Activated naive CD8-positive, alpha-beta T cell (primary cell): Measurements from ENCODE around the gene SUDS3.
"Not testable (repeated sequence)": the region's sequence is repeated elsewhere in the genome, so short reads cannot be mapped to it uniquely, and the experiment has no call there.

Source experiments
- H3K27ac Mint-ChIP-seq: one replicate; pipeline ENCODE4 v1.8.0; 2021; ENCODE audit warnings: mixed read lengths
- H3K27me3 Mint-ChIP-seq: one replicate; pipeline ENCODE4 v1.8.0; 2021; ENCODE audit warnings: mixed read lengths
- H3K36me3 Mint-ChIP-seq: one replicate; pipeline ENCODE4 v1.8.0; 2021; ENCODE audit warnings: mixed read lengths
- H3K4me1 Mint-ChIP-seq: one replicate; pipeline ENCODE4 v1.8.0; 2021; ENCODE audit warnings: low read depth, mixed read lengths
- H3K4me3 Mint-ChIP-seq: one replicate; pipeline ENCODE4 v1.8.0; 2021; ENCODE audit warnings: mild to moderate bottlenecking, mixed read lengths
- H3K9me3 Mint-ChIP-seq: one replicate; pipeline ENCODE4 v1.8.0; 2021; ENCODE audit warnings: low read depth, mixed read lengths

Gene SUDS3

DNA sequence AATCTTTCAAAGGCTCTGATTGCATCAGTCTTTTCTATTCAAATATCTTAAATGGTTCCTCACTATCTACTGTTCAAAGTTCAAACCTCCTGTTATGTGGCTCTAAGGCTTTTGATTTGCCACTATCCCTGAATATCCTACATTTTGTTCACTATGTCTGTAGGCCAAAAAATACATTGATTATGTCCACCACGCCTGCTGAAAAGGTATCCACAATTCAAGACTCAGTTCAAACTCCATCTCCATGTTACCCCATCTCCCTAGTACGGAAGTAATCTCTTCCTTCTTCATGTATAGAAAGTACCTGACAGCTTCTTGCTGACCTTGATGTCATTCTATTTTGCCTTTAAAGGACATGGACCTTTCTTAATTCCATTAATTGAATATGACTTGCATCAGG lies 28.4 kb upstream of the SUDS3 start:
- Mint-ChIP-seq H3K27ac (peak overlapping the region; percentile 70), H3K4me3 (no peak overlapping the region), H3K9me3 (no peaks in the 10 kb centered on the region), H3K4me1 (peaks cover 46% of the 10 kb centered on the region), H3K36me3 (peaks cover 5% of the 10 kb centered on the region), H3K27me3 (no peaks in the 10 kb centered on the region)

DNA sequence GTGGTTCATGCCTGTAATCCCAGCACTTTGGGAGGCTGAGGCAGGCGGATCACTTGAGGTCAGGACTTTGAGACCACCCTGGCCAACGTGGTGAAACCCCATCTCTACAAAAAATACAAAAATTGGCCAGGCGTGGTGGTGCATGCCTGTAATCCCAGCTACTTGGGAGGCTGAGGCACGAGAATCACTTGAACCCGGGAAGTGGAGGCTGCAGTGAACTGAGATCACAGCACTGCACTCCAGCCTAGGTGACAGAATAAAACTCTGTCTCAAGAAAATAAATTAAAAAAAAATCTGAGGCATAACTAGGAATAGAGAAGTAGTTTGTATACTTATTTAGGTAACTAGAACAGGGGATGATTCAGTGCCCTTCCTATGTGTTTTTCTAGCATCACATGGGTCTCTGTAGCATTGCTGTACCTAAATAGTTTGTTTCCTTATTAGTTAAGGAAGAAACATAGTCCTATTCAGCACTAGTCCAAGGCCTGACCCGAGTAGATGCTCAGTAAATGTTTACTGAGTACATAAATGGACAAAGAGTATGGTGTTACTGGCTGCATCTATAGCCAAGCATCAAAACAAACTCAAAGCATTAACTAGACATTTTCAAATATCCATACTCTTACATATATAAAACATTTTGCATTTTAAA lies 25.3 kb upstream of the SUDS3 start:
- peaks cover 59% of the 10 kb centered on the region for H3K4me1 Mint-ChIP-seq
- H3K4me3 Mint-ChIP-seq: no peak overlapping the region
- H3K9me3 Mint-ChIP-seq: no peaks in the 10 kb centered on the region
- H3K36me3 Mint-ChIP-seq: peaks cover 23% of the 10 kb centered on the region
- H3K27me3 Mint-ChIP-seq: no peaks in the 10 kb centered on the region
- H3K27ac Mint-ChIP-seq: no peak overlapping the region

DNA sequence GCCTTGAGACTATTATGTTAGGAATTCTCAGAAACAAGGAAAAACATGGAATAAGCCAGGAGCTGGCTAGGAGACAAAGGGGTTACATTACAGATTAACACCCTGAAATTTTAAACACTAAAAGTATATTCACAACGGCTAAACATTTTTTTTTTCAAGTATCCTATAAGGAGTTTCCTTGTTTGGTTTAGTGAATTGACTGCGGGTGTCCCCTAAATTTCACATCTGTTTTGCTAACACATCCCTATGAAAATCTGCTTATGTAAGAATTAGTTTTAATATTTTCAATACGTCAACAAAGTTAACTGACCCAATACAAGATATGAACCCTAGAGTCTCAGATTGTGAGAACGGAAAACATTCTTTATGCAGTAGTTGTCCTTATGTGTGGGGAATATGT lies 22.6 kb upstream of the SUDS3 start:
- H3K27me3 Mint-ChIP-seq: no peaks in the 10 kb centered on the region
- H3K4me3 Mint-ChIP-seq: no peak overlapping the region
- H3K4me1 Mint-ChIP-seq: peaks cover 57% of the 10 kb centered on the region
- no peak overlapping the region for H3K27ac Mint-ChIP-seq
- no peaks in the 10 kb centered on the region for H3K9me3 Mint-ChIP-seq
- H3K36me3 Mint-ChIP-seq: peaks cover 23% of the 10 kb centered on the region

DNA sequence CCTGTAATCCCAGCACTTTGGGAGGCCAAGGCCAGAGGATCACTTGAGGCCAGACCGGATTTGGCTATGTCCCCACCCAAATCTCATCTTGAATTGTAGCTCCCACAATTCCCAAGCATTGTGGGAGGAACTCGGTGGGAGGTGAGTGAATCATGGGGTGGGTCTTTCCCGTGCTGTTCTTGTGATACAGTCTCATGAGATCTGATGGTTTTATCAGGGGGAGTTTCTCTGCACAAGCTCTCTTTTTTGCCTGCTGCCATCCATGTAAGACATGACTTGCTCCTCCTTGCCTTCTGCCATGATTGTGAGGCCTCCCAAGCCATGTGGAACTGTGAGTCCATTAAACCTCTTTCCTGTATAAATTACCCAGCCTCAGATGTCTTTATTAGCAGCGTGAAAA lies 21.9 kb upstream of the SUDS3 start:
- Mint-ChIP-seq H3K4me1 (peaks cover 59% of the 10 kb centered on the region), H3K27ac (peak overlapping the region; percentile 75), H3K36me3 (peaks cover 21% of the 10 kb centered on the region)
- not testable (repeated sequence) for H3K9me3 Mint-ChIP-seq, H3K4me3 Mint-ChIP-seq, H3K27me3 Mint-ChIP-seq

DNA sequence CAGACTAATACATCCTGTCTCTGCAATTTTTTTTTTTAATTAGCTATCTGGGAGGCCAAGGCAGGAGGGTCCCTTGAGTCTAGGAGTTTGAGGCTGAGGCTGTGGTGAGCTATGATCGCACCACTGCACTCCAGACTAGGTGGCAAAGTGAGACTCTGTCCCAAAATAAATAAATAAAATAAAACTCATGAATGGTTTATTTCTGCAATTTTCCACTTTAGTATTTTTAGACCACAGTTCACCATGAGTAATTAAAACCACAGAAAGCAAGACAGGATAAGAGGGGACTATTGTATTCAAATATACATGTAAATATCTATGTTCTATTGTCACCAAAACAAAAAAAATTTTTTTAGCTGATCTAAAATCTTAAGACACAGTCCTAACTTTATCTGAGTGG lies 21.5 kb upstream of the SUDS3 start:
- H3K27me3 Mint-ChIP-seq: no peaks in the 10 kb centered on the region

DNA sequence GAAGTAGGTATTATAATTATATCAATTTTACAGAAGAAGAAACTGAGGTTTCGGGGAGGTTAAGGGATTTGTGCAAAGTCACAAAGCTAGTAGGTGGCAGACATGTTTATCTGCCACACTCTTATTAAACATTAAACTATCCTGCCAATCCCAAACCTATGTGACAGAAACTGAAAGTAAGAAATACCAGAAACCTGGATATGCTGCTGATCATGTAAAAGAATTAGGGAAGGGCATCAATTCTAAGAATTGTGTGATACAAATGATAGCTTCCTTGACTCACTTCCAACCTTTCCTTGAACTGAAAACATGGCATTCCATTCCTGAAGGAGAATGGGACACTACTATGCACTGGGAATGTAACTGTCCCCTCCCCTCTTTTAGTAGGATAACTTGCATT lies 20.5 kb upstream of the SUDS3 start:
- H3K36me3 Mint-ChIP-seq: peaks cover 19% of the 10 kb centered on the region
- peaks cover 62% of the 10 kb centered on the region for H3K4me1 Mint-ChIP-seq
- H3K27ac Mint-ChIP-seq: no peak overlapping the region
- peak overlapping the region; percentile 30 for H3K4me3 Mint-ChIP-seq
- no peaks in the 10 kb centered on the region for H3K9me3 Mint-ChIP-seq
- H3K27me3 Mint-ChIP-seq: no peaks in the 10 kb centered on the region

More for the DNA sequence above, 21.5 kb upstream of the SUDS3 start:
- Mint-ChIP-seq H3K9me3 (no peaks in the 10 kb centered on the region), H3K27ac (peak overlapping the region; percentile 75), H3K4me3 (peak overlapping the region; percentile 70), H3K36me3 (peaks cover 21% of the 10 kb centered on the region), H3K4me1 (peaks cover 63% of the 10 kb centered on the region)

DNA sequence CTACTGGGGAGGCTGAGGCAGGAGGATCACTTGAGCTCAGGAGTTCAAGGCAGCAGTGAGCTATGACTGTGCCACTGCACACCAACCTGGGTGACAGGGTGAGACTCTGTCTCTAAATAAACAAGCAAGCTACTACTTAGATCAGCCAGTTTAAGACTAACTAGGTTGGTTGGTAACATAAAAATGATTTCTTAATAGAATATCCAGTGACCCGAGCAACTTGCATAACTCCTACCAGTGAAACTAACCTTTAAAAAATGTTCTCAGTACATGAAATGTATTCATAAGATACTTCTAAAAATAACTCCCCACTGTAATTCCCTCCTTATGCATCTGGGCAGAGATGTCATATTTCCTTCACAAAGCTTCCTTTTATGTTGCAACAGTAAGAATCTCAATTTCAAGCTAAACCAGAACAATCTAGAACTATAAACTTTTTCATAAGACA lies 19.5 kb upstream of the SUDS3 start:
- Mint-ChIP-seq H3K36me3 (peaks cover 19% of the 10 kb centered on the region), H3K4me3 (peak overlapping the region; percentile 99), H3K9me3 (no peaks in the 10 kb centered on the region), H3K27me3 (no peaks in the 10 kb centered on the region), H3K27ac (peak overlapping the region; percentile 96), H3K4me1 (peaks cover 62% of the 10 kb centered on the region)

DNA sequence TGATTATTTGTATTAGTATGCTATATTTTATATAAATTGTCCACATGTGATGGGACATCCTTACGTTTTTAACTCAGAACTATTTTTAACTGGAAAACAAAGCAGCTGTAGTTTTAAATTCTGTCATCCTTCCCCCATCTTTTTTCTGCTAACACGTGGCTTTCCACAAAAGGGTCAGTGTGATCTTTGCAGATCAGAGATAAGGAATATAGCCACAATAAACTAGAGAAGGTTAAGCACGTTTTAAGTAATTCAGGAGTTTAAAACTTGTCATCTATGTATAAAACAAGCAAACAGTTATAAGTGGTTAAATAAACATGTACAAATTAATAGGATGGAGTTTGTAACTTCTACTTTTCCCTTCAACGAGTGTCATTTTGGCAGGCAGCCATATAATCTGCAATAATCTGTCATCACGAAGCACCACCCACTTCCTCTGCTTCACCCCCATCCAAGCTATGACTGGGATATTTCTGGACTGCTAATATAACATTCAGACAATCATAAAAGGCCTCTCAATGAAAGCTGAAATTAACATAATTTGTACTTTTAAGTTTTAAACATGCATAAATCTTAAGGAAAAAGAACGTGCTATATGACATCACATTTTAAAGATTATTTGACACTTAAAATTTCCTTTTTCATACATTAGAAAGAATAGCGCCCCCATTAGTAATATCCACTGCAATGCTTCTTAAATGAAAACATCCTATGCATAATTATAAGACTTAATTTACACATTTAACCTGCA lies 18.9 kb upstream of the SUDS3 start:
- Mint-ChIP-seq H3K9me3 (no peaks in the 10 kb centered on the region), H3K4me1 (peaks cover 62% of the 10 kb centered on the region), H3K27ac (peak overlapping the region; percentile 96), H3K4me3 (peak overlapping the region; percentile 99), H3K27me3 (no peaks in the 10 kb centered on the region), H3K36me3 (peaks cover 19% of the 10 kb centered on the region)

DNA sequence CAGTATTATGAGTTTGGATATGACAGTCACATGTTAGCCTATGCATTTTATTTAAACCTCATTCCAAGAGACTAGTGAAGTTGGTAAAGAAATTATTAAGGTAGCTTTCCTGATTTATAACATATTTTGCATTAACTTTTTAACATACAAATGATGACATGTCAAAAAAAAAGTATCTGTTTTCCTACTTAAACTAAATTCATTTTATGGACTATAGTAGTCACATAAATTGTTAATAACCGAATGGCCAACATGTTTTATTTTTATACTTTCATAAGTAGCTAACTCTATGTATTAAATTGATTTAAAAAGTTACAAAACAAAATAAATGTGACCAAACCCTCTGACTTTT lies 18.4 kb upstream of the SUDS3 start:
- Mint-ChIP-seq H3K9me3 (no peaks in the 10 kb centered on the region), H3K27ac (peak overlapping the region; percentile 96), H3K4me1 (peaks cover 61% of the 10 kb centered on the region), H3K27me3 (no peaks in the 10 kb centered on the region), H3K4me3 (peak overlapping the region; percentile 99), H3K36me3 (peaks cover 18% of the 10 kb centered on the region)

- no peaks in the 10 kb centered on the region for H3K27me3 Mint-ChIP-seq
- H3K4me1 Mint-ChIP-seq: peaks cover 54% of the 10 kb centered on the region
- peak overlapping the region; percentile 96 for H3K27ac Mint-ChIP-seq
- H3K4me3 Mint-ChIP-seq: peak overlapping the region; percentile 99
- peaks cover 16% of the 10 kb centered on the region for H3K36me3 Mint-ChIP-seq
- no peaks in the 10 kb centered on the region for H3K9me3 Mint-ChIP-seq
These were observed 17.5 kb upstream of the SUDS3 start for GRCh38 chr12:118358612-118359540.

- Mint-ChIP-seq H3K9me3 (no peaks in the 10 kb centered on the region), H3K4me1 (peaks cover 48% of the 10 kb centered on the region)
These were observed 16.8 kb upstream of the SUDS3 start for GRCh38 chr12:118359541-118359915.

DNA sequence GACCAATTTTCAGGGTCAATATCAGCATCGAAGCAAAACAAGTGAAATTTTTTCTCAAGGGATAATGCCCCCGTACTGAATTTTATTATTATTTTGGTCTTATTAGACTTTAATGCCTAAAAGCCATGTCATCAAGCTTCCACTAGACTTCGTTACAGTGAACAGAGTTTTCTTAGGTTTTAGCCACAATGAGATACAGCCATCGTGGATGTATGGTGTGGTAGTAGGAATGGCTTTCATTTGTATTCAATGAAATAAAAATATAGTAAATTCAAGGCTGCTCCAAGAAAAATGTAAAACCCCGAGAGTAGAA lies 15.3 kb upstream of the SUDS3 start:
- Mint-ChIP-seq H3K9me3 (no peaks in the 10 kb centered on the region), H3K36me3 (peaks cover 3% of the 10 kb centered on the region), H3K27ac (no peak overlapping the region), H3K27me3 (no peaks in the 10 kb centered on the region), H3K4me3 (no peak overlapping the region), H3K4me1 (peaks cover 33% of the 10 kb centered on the region)

More at GRCh38 chr12:118359541-118359915, 16.8 kb upstream of the SUDS3 start:
- H3K4me3 Mint-ChIP-seq: peak overlapping the region; percentile 99
- H3K36me3 Mint-ChIP-seq: peaks cover 11% of the 10 kb centered on the region
- no peaks in the 10 kb centered on the region for H3K27me3 Mint-ChIP-seq
- H3K27ac Mint-ChIP-seq: peak overlapping the region; percentile 96

DNA sequence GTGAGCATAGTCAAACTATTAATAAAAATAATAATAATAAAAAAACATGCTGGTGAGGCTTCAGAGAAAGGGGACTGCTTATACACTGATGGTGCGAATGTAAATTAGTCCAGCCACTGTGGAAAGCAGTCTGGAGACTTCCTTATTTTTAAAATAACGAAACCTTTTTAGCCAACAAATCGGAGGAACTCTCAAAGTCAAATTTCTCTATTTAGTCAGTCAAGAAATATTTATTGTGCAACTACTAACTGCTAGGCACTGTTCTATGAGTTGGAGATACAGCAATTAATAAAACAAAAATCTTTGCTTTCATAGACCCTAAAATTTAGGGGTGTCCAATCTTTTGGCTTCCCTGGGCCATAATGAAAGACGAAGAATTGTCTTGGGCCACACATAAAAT lies 14.5 kb upstream of the SUDS3 start:
- Mint-ChIP-seq H3K27me3 (no peaks in the 10 kb centered on the region), H3K4me1 (peaks cover 27% of the 10 kb centered on the region), H3K4me3 (no peak overlapping the region), H3K27ac (no peak overlapping the region), H3K36me3 (peaks cover 3% of the 10 kb centered on the region), H3K9me3 (no peaks in the 10 kb centered on the region)

DNA sequence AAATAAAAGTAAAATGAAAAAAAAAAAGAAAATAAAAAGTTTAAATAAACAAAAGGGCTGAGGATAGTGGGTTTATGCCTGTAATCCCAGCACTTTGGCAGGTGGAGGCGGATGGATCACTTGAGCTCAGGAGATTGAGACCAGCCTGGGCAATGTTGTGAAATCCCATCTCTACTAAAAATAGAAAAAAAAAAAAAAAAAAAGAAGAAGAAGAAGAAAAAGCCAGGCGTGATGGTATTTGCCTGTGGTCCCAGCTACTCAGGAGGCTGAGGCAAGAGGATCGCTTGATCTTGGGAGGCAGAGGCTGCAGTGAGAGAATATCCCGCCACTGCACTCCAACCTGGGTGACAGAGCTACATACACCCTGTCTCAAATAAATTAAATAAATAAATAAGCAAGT lies 7.5 kb upstream of the SUDS3 start:
- no peaks in the 10 kb centered on the region for H3K9me3 Mint-ChIP-seq
- no peak overlapping the region for H3K27ac Mint-ChIP-seq

DNA sequence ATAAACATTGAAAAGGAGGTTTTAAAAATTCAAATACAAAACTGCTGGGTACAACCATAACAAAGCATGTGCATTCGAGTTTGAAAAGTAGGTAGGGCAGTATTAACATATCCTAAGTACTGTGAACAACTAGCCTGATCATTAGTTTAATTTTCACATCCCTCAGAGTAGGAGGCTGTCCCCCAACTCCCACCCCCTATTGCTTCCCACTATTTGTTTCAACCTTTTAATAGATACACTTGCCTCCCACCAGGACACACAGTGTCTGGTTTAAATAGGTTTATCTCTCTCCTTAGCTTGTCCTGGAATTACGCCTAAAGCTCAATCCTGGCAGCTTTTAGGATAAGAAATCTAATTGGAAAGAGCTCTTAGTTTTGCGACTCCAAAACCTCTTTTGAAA lies 5.8 kb upstream of the SUDS3 start:
- Mint-ChIP-seq H3K4me1 (peaks cover 37% of the 10 kb centered on the region), H3K27ac (no peak overlapping the region), H3K36me3 (no peaks in the 10 kb centered on the region), H3K4me3 (peak overlapping the region; percentile 93), H3K9me3 (no peaks in the 10 kb centered on the region), H3K27me3 (no peaks in the 10 kb centered on the region)

More for the DNA sequence above, 7.5 kb upstream of the SUDS3 start:
- no peak overlapping the region for H3K4me3 Mint-ChIP-seq
- H3K36me3 Mint-ChIP-seq: no peaks in the 10 kb centered on the region
- H3K27me3 Mint-ChIP-seq: no peaks in the 10 kb centered on the region
- H3K4me1 Mint-ChIP-seq: peaks cover 23% of the 10 kb centered on the region
